Endothelial cell of umbilical vein (primary cell): ENCODE data around the gene GK2. TPM values are rescaled to one million over a fixed set of nuclear protein-coding genes. Genes with fewer than 3 reads are reported as not detected.

Source experiments
- BruUV-seq: library from RNA; stranded (reverse); fragments of 400-500 nt; replicated peaks from 2 replicates; lab custom pipeline; 2021; lab: Mats Ljungman, UMichigan
- CTCF ChIA-PET: fragments of 300-600, 350-600 bp; sonication (Branson Sonifier 250); formaldehyde crosslinking; loops from one replicate; lab custom pipeline; 2021; ENCODE audit warnings: antibody characterized with exemption, inconsistent platforms; lab: Charles Lee
- POLR2A ChIA-PET: fragments of 300-600, 350-600 bp; sonication (Branson Sonifier 250); formaldehyde crosslinking; loops from one replicate; lab custom pipeline; 2021; ENCODE audit warnings: antibody characterized with exemption, inconsistent platforms; lab: Charles Lee
- DNase-seq: peaks from one replicate; pipeline ENCODE4 v3.0.0-alpha.2; 2011; ENCODE audit warnings: low read depth, low spot score
- FAIRE-seq: peaks from 2 replicates; lab custom pipeline; 2011; peaks lifted over from hg19 to GRCh38; lab: Jason Lieb, UNC
- H2AFZ ChIP-seq: 2 replicates; pipeline ENCODE4 v1.6.0; 2012; ENCODE audit warnings: low read depth, low read length, control low read depth, inconsistent platforms
- H3K27ac ChIP-seq: 2 replicates; pipeline ENCODE4 v1.5.1; 2011; ENCODE audit warnings: low read depth, mild to moderate bottlenecking, control low read depth, low read length, moderate library complexity; ENCODE audit not compliant: insufficient read depth
- H3K27me3 ChIP-seq, 2 experiments: 2 replicates each; pipeline versions ENCODE4 v1.6.0 to v1.6.1; 2011; ENCODE audit warnings: low read length in 2 of 2, mixed read lengths in 1 of 2; ENCODE audit not compliant: control insufficient read depth in 2 of 2, insufficient read depth in 2 of 2
- H3K36me3 ChIP-seq, 2 experiments: 2 replicates in 1 of 2; 3 replicates in 1 of 2; pipeline ENCODE4 v1.5.1; 2011; ENCODE audit warnings: low read length in 2 of 2, mild to moderate bottlenecking in 1 of 2, moderate library complexity in 1 of 2; ENCODE audit not compliant: control insufficient read depth in 2 of 2, insufficient read depth in 2 of 2; ENCODE audit errors: extremely low read depth in 1 of 2
- H3K4me1 ChIP-seq: 3 replicates; pipeline ENCODE4 v1.5.1; 2011; ENCODE audit warnings: mild to moderate bottlenecking, low read length; ENCODE audit not compliant: control insufficient read depth, insufficient read depth; ENCODE audit errors: extremely low read depth
- H3K4me2 ChIP-seq: 2 replicates; pipeline ENCODE4 v1.6.1; 2011; ENCODE audit warnings: low read length, control low read depth, mixed read lengths; ENCODE audit not compliant: insufficient read depth
- H3K4me3 ChIP-seq, 3 experiments: fragments of 200-600 bp in 1 of 3; sonication (generic), shearing (Covaris generic) in 1 of 3; replicated peaks in 1 of 3; 2 replicates each; pipeline ENCODE4 v1.5.1; 2011 to 2016; ENCODE audit warnings: control low read depth in 3 of 3, low read length in 3 of 3, mild to moderate bottlenecking in 2 of 3, inconsistent platforms in 1 of 3, low read depth in 1 of 3, moderate library complexity in 1 of 3; ENCODE audit not compliant: insufficient read depth in 1 of 3
- H3K79me2 ChIP-seq: 2 replicates; pipeline ENCODE4 v1.6.0; 2012; ENCODE audit warnings: low read length, inconsistent platforms; ENCODE audit not compliant: control insufficient read depth, insufficient read depth
- H3K9ac ChIP-seq: replicated peaks from 2 replicates; pipeline ENCODE3; 2011; ENCODE audit warnings: low read length, control low read depth; ENCODE audit not compliant: insufficient read depth; ENCODE audit errors: extremely low read depth
- H3K9me1 ChIP-seq: replicated peaks from 3 replicates; pipeline ENCODE4 v1.6.0; 2011; ENCODE audit warnings: mild to moderate bottlenecking, low read length; ENCODE audit not compliant: control insufficient read depth, insufficient read depth; ENCODE audit errors: extremely low read depth
- H3K9me3 ChIP-seq: replicated peaks from 2 replicates; pipeline ENCODE4 v1.5.1; 2012; ENCODE audit warnings: low read length, inconsistent platforms; ENCODE audit not compliant: control insufficient read depth, insufficient read depth
- H4K20me1 ChIP-seq: replicated peaks from 2 replicates; pipeline ENCODE3; 2011; ENCODE audit warnings: mild to moderate bottlenecking, low read length; ENCODE audit not compliant: control insufficient read depth, insufficient read depth; ENCODE audit errors: extremely low read depth
- EZH2 ChIP-seq: IDR thresholded peaks from 2 replicates; pipeline ENCODE4 v1.6.1; 2012; ENCODE audit warnings: borderline replicate concordance, low read depth, mild to moderate bottlenecking, moderate library complexity, low read length, inconsistent platforms; ENCODE audit not compliant: severe bottlenecking
- FOS ChIP-seq: IDR thresholded peaks from 2 replicates; pipeline ENCODE4 v1.6.1; 2011; ENCODE audit warnings: mild to moderate bottlenecking, low read length, moderate library complexity, borderline replicate concordance; ENCODE audit not compliant: insufficient read depth
- GATA2 ChIP-seq: IDR thresholded peaks from 2 replicates; pipeline ENCODE4 v1.7.0; 2011; ENCODE audit warnings: low read depth, mild to moderate bottlenecking, moderate library complexity, mixed read lengths, low read length; ENCODE audit not compliant: insufficient read length, insufficient read depth
- JUN ChIP-seq: IDR thresholded peaks from 2 replicates; pipeline ENCODE4 v1.6.1; 2011; ENCODE audit warnings: borderline replicate concordance, low read depth; ENCODE audit not compliant: insufficient read length, insufficient read depth
- MYC ChIP-seq: IDR thresholded peaks from one replicate; pipeline ENCODE4 v1.6.1; 2011; ENCODE audit warnings: mild to moderate bottlenecking, low read depth, low read length
- POLR2A ChIP-seq: IDR thresholded peaks from 2 replicates; pipeline ENCODE4 v1.6.1; 2012; ENCODE audit warnings: low read depth, mild to moderate bottlenecking, control low read depth, low read length
- POLR2AphosphoS5 ChIP-seq: IDR thresholded peaks from 2 replicates; pipeline ENCODE4 v1.6.1; 2012; ENCODE audit warnings: low read depth, mild to moderate bottlenecking, control low read depth, low read length, moderate library complexity; ENCODE audit not compliant: insufficient read depth
- dilution Hi-C: fragments of 300-500 bp; cut with MboI; formaldehyde crosslinking; loops from one replicate; pipeline ENCODE4 v1.15.0; 2019; ENCODE audit warnings: low sequenced_read_pairs; ENCODE audit not compliant: extremely low pct_ligation_motif_present
- intact Hi-C: fragments of 100-400 bp; cut with micrococcal nuclease; formaldehyde crosslinking; loops from one replicate; pipeline ENCODE4 v1.10.0; 2022
- polyA plus RNA-seq, 4 experiments: library from polyadenylated mRNA; depleted of rRNA in 3 of 4; stranded (reverse) in 3 of 4; unstranded in 1 of 4; fragments of >200 nt; gene quantifications; 2 replicates each; pipeline versions ENCODE4 v1.2.1 to v1.2.3, GENCODE V29; 2011 to 2012; ENCODE audit warnings: missing spikeins in 1 of 4
- total RNA-seq: library from RNA; stranded (reverse); gene quantifications from 2 replicates; pipeline ENCODE4 v1.2.3, GENCODE V29; 2021
- TF ChIP-seq, protein P1 (sequence below): IDR thresholded peaks from 2 replicates; pipeline ENCODE4 v1.6.1; 2011; ENCODE audit not compliant: insufficient read depth, insufficient read length
- TF ChIP-seq, protein P2 (sequence below), 2 donors: IDR thresholded peaks; 1 replicate in 1 of 2; 2 replicates in 1 of 2; pipeline ENCODE4 v1.5.1; 2011; ENCODE audit warnings: low read length in 2 of 2, mild to moderate bottlenecking in 2 of 2, moderate library complexity in 2 of 2, control low read depth in 1 of 2, inconsistent platforms in 1 of 2, low read depth in 1 of 2; ENCODE audit not compliant: insufficient read depth in 1 of 2; ENCODE audit errors: extremely low read depth in 1 of 2

GK2 gene
- total and polyA plus RNA-seq, 2 donors (not counting 3 experiments of a cell fraction or from before 2014, with no cell fraction given), result not detected

DNA sequence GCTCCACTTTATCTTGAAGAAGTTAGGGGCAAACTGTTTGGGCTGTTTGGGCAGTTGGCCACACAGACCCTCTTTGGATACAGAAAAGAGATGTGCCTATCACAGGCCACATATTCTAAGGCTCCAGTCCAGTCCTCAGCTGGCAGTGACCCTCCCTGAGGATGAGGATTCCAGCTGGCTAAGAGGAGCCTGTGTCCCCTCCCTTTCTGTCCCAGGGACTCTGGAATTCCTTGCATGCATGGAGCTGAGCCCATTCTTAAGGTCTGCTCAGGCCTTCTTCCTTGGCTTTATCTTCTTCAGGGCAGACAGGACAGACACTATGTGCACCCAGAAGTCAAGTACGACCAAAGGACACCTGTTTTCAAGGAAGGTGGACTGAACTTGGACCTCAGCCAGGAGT is 23.8 kb upstream of the GK2 start:
- ChIA-PET CTCF (no interaction called here), POLR2A (no interaction called here)
- TF ChIP-seq EZH2 (no peak), POLR2AphosphoS5 (no peak), GATA2 (no peak), FOS (no peak), POLR2A (no peak), MYC (no peak), JUN (no peak)
- TF ChIP-seq, protein P1, sequence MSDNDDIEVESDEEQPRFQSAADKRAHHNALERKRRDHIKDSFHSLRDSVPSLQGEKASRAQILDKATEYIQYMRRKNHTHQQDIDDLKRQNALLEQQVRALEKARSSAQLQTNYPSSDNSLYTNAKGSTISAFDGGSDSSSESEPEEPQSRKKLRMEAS, result no peak
- TF ChIP-seq, protein P2, sequence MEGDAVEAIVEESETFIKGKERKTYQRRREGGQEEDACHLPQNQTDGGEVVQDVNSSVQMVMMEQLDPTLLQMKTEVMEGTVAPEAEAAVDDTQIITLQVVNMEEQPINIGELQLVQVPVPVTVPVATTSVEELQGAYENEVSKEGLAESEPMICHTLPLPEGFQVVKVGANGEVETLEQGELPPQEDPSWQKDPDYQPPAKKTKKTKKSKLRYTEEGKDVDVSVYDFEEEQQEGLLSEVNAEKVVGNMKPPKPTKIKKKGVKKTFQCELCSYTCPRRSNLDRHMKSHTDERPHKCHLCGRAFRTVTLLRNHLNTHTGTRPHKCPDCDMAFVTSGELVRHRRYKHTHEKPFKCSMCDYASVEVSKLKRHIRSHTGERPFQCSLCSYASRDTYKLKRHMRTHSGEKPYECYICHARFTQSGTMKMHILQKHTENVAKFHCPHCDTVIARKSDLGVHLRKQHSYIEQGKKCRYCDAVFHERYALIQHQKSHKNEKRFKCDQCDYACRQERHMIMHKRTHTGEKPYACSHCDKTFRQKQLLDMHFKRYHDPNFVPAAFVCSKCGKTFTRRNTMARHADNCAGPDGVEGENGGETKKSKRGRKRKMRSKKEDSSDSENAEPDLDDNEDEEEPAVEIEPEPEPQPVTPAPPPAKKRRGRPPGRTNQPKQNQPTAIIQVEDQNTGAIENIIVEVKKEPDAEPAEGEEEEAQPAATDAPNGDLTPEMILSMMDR (IDR thresholded peaks at IDR 0.05; ENCODE audit: extremely low read depth in 1 of 2, insufficient read depth in 1 of 2, low read depth in 1 of 2, low read length in 2 of 2), result no peak
- H3K27ac ChIP-seq, result no peak overlapping the region
- intact Hi-C loops, result no loop called here
- H3K4me3 ChIP-seq, result no peak overlapping the region
- no peaks in the 10 kb centered on the region for H3K9me3 ChIP-seq
- H3K79me2 ChIP-seq, result no peaks in the 10 kb centered on the region
- dilution Hi-C loops, result no loop called here
- H3K9me1 ChIP-seq, result no peaks in the 10 kb centered on the region
- no TSS peak for BruUV-seq
- no peaks in the 10 kb centered on the region for H3K4me1 ChIP-seq
- H3K36me3 ChIP-seq, result no peaks in the 10 kb centered on the region
- FAIRE-seq, result no peak
- H3K27me3 ChIP-seq, result no peaks in the 10 kb centered on the region
- no peak for DNase-seq
- no peaks in the 10 kb centered on the region for H4K20me1 ChIP-seq
- no peak overlapping the region for H3K4me2 ChIP-seq
- H3K9ac ChIP-seq, result no peak overlapping the region
- H2AFZ ChIP-seq, result no peak overlapping the region
